ENCODE measurements around the gene TPX2.

Gene TPX2

GRCh38 chr20:31706607-31707257, 32.4 kb upstream of the TPX2 start:
- ATAC-seq (no peak), DNase-seq (no peak)

- DNase-seq (no peak), ATAC-seq (no peak)
Measured at GRCh38 chr20:31707258-31707615, 31.9 kb upstream of the TPX2 start.

- ATAC-seq: peak; percentile 13
- no peak for DNase-seq
Measured at GRCh38 chr20:31707994-31708735, 30.9 kb upstream of the TPX2 start.

DNA sequence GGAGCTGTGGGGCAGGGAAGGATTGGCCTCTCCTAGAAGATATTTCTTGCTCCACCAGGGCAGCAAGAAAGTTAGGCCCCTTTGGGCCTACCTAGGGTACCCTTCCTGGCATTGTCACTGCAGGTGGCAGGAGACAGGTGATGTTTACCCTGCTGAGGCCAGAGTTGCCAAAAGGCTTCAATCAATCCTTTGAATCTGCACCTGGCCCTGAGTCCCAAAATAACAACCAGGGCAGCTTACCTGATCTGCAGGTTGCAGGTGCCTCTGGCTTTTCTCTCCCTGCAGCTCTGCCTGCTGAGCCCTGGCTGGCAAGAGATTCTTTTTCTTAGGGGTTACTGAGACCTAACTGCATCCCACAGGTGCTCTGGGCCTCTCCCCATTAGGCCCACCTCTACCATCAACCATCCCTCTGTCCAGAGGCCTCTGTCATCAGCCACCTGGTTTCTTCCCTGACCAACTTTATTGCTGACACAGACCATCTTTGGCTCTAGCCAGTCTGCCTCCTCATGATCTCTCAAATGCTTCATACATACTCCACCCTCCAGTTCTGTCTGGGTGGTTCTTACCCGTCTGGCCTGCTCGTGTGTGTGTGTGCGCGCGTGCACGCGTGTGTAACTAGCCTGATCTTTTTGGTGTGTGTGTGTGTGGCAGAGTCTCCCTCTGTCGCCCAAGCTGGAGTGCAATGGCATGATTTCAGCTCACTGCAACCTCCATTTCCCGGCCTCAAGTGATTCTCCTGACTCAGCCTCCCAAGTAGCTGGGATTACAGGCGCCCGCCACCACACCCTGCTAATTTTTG, 30.2 kb upstream of the TPX2 start:
- ATAC-seq (no peak), DNase-seq (no peak)

DNA sequence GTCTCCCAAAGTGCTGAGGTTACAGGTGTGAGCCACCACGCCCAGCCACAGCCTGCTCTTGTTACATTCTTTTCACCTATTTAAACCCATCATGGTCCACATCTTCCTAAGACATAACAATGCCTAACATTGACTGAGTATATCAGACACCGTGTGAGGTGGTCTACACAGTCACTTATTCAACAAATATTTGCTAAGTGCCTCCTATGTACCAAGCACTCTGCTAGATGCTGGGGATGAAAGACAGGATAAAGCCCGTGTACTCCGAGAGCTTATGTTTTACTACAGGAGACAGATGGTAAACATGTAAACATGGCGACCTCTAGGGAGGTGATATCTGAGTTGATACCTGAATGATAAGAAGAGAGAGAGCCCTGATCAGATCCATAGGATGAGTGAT, 29.2 kb upstream of the TPX2 start:
- ATAC-seq (no peak), DNase-seq (no peak)

DNA sequence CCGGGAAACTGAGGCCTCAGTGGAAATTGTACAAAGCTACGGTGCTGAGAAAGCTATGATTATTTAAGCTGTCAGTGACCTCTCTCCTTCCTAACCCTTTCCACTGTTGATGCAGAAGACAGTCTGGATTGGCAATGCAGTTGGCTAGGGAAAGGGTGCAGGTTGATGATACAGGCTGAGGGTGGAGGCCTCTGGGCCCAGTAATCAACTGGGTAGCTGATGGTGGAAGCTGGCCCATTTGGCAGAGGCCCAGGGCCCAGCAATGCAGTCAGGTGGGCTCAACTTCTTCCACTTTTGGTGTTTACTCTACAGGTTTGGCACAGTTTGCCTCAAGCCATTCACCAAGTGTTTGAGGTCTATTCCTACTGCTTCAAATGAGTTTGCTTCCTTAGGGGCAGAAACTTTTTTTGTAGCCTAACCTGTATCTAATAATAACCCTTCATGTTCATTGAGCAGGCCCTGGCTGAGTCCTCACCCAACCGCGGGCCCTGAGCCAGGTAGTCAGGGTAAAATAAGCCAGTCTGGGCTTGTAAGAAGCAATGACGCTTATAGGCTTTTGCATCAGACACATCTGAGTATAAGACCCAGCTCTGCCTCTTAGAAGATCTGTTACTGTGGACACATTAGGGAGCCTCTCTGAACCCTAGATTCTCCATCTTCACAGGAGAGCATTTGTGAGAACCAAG, 28.5 kb upstream of the TPX2 start:
- no peak for DNase-seq

GRCh38 chr20:31711179-31712111, 27.6 kb upstream of the TPX2 start:
- DNase-seq (no peak), ATAC-seq (no peak)

More for the DNA sequence above, 28.5 kb upstream of the TPX2 start:
- ATAC-seq: no peak

GRCh38 chr20:31712112-31712553, 27.0 kb upstream of the TPX2 start:
- ATAC-seq: no peak
- DNase-seq: no peak

DNA sequence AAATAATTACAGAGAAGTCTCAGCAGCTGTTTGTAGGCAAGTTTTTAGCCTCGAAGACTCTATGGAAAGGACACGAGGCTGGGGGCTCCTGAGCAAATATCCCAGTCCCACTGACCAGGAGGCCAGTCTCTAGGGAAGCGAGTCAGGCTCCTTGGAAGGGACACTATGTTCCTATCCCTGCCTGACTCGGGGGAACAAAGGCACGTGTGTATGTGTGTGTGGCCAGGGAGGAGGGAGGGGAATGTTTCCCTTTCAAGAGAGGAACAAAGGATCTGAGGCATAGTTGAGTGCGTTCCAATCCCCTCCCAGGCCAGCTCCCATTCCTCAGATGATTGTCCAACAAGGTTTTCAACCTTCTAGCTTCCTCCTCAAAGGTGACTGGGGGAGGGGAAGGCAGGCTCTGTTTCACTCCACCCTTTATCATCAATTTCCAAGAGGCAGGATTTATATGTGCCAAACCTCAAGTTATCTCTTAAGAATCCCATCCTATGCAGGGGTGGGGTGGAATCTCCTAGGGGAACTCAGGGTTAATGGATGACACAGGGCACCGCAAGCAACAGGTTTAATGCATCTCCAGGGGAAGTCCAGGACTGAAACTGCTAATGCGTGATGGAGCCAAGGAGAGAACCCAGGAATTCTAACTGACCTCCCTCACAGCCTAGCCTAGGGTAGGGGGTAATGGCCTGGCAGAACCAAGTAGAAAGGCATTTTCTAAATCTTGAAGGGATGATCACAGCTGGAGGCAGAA, 26.4 kb upstream of the TPX2 start:
- DNase-seq (no peak), ATAC-seq (no peak)

GRCh38 chr20:31713312-31714273, 25.5 kb upstream of the TPX2 start:
- DNase-seq (no peak), ATAC-seq (no peak)

GRCh38 chr20:31715766-31716165, 23.3 kb upstream of the TPX2 start:
- ATAC-seq (no peak), DNase-seq (no peak)

- DNase-seq (no peak), ATAC-seq (no peak)
Measured at GRCh38 chr20:31716351-31716750, 22.7 kb upstream of the TPX2 start.

DNA sequence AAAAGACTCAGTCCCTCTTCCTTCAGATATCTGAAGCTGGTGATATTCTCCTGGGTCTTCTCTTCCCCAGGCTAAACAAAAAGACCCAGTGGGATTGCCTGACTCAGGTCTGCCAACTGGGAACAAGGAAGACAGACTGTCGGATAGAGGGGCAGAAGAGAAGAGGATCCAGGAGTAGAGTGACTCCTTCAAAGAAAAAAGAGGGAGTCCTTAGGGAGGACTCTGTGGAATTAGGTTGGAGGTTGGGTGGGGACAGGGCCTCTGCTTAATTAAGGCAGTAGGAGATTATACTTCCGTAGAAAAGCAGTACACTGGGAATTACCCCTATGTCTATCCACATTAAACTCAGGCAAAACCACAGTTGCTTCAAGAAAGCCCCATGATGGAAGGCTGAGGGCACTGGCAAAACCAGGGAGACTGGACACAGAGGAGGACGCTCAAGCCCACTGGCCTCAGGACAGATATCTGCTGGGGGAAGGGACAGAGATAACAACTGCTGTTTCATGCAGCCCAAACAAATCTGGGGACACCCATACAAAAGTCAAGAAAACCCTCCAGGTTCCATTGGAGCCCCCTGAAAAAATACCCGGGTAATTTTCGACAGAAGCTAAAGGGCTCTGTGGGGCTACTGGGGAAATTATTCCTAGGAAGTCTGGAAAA, 22.1 kb upstream of the TPX2 start:
- no peak for DNase-seq
- no peak for ATAC-seq

GRCh38 chr20:31717478-31718201, 21.4 kb upstream of the TPX2 start:
- ATAC-seq (peak; percentile 74), DNase-seq (no peak)

DNA sequence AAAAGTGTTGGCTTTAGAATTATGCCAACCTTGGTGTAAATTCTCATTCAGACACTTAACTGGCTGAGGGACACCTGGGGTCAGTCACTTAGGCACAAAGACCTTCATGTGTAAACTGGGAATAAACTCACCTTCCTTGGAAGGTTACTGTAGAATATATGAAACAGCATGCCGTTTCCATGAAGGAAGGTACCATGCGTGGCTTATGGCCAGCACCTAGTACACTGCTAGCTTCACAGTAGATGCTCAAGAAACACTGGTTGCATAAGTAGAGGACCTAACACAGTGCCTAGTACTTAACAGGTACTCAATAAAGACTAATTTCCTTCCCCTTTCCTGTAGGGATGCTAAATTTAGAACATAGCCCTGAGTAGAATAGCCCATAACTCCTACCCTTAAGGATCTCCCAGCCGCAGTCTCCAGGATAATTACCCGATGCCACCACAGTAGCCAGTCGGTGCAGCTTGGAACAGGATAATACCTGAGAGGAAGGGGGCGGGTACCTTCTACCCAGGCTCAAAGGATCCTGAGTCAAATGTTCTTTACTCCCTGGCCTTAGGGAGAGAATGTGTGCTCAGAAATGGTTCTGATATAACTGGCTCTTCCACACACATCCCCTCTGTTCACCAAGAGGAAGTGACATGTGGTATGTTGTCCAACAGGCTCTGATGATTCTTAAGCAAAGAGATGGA, 20.0 kb upstream of the TPX2 start:
- DNase-seq (no peak), ATAC-seq (no peak)

DNA sequence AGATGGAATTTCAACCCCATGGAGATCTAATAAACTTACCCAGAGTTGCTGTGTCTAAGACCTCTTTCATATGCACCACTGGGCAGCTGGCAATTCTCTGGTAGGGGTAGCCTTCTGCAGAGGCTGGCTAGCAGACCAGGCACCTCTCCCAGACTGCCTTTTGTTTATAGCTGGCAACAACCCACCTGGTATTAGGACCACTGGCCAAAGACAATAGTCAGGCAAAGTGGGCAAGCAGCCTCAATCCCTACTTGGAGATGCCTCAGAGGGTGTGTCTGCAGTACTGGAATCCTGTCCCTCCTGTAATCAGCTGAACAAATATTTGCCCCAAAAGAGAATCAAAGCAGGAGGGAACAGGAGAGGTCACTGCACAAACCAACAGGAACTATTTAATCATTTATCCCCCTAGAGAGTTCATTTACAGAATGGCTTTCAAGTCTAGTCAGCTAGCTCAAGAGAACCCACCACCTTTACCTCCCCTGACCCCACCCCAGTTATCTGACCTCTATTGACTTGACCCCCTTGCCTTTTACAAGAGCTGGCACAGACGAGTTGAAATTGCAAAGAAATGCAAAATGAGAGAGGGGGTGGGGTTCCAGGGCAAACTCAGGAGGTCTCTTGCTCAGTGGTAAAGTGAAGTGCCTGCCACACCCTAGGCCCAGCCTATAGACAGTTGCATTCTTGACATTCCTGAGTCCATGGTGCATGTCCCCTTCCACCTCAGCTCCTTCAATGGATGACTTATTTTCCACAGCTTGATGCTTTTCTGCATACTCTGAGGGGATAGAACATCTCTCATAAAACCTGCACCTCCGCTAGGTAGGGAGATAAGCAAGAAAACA, 19.2 kb upstream of the TPX2 start:
- no peak for DNase-seq
- no peak for ATAC-seq

All from stimulated activated naive CD8-positive, alpha-beta T cell treated with anti-CD3 and anti-CD28 coated beads, Interleukin-15, Interleukin-2, amounts not matched to agents 100 U/mL and 50 U/mL, for 24 hours (primary cell).